K562 (cell line): ENCODE data around the gene HRH3. TPM values are rescaled to one million over a fixed set of nuclear protein-coding genes. Genes with fewer than 3 reads are reported as not detected.

Source experiments
- CREM ChIP-seq: IDR thresholded peaks from 2 replicates; pipeline ENCODE4 v1.6.1; 2014; ENCODE audit warnings: antibody characterized with exemption, low read depth
- E2F6 ChIP-seq, 2 experiments: IDR thresholded peaks; 2 replicates each; pipeline ENCODE4 v1.6.1; 2011; ENCODE audit warnings: borderline replicate concordance in 1 of 2, control low read depth in 1 of 2, low read depth in 1 of 2, low read length in 1 of 2, mild to moderate bottlenecking in 1 of 2, mixed read lengths in 1 of 2, moderate library complexity in 1 of 2; ENCODE audit not compliant: insufficient read depth in 1 of 2, insufficient read length in 1 of 2, poor library complexity in 1 of 2, severe bottlenecking in 1 of 2; ENCODE audit errors: extremely low read depth in 1 of 2
- FOSL1 ChIP-seq: fragments of 200-800 bp; sonication (Bioruptor generic); conservative IDR thresholded peaks from 2 replicates; pipeline ENCODE4 v1.6.1; 2016; ENCODE audit warnings: missing genetic modification characterization, missing compliant biosample characterization
- FOXM1 ChIP-seq, 2 experiments: fragments of 450-650 bp in 1 of 2; sonication (generic) in 1 of 2; formaldehyde crosslinking in 1 of 2; IDR thresholded peaks; 2 replicates each; pipeline versions ENCODE4 v1.6.1 to v1.9.0; 2017 to 2022; ENCODE audit warnings: low read depth in 2 of 2, mild to moderate bottlenecking in 2 of 2, missing genetic modification reagents in 1 of 2, moderate library complexity in 1 of 2
- FOXP1 ChIP-seq: sonication (generic); formaldehyde crosslinking; IDR thresholded peaks from 2 replicates; pipeline ENCODE4 v1.8.0; 2022; ENCODE audit warnings: mild to moderate bottlenecking, missing genetic modification reagents
- HBP1 ChIP-seq: fragments of 450-650 bp; formaldehyde crosslinking; IDR thresholded peaks from 2 replicates; pipeline ENCODE4 v1.4.0; 2022; ENCODE audit warnings: missing genetic modification characterization
- HDAC3 ChIP-seq: fragments of 450-650 bp; IDR thresholded peaks from 2 replicates; pipeline ENCODE4 v1.6.1; 2018; ENCODE audit warnings: borderline replicate concordance, mild to moderate bottlenecking, moderate library complexity; ENCODE audit not compliant: partially characterized antibody
- MAX ChIP-seq: sonication (generic); formaldehyde crosslinking; IDR thresholded peaks from 2 replicates; pipeline ENCODE4 v1.9.0; 2022; ENCODE audit warnings: mild to moderate bottlenecking, missing genetic modification reagents
- PHF20 ChIP-seq: fragments of 450-650 bp; IDR thresholded peaks from 2 replicates; pipeline ENCODE4 v1.6.1; 2018; ENCODE audit not compliant: partially characterized antibody
- PHF8 ChIP-seq: fragments of 200-600 bp; sonication (generic); IDR thresholded peaks from 2 replicates; pipeline ENCODE4 v1.6.1; 2012; ENCODE audit warnings: mixed run types, mild to moderate bottlenecking, inconsistent platforms, low read length, moderate library complexity, borderline replicate concordance
- TAF1 ChIP-seq: IDR thresholded peaks from 2 replicates; pipeline ENCODE4 v1.6.1; 2011; ENCODE audit warnings: mild to moderate bottlenecking, low read length, moderate library complexity; ENCODE audit not compliant: insufficient read depth, control insufficient read depth, severe bottlenecking; ENCODE audit errors: extremely low read depth
- VEZF1 ChIP-seq: fragments of 200-800 bp; sonication (Bioruptor generic); IDR thresholded peaks from 2 replicates; pipeline ENCODE4 v1.6.1; 2017; ENCODE audit warnings: missing genetic modification characterization, missing compliant biosample characterization
- WHSC1 ChIP-seq: IDR thresholded peaks from one replicate; pipeline ENCODE4 v1.6.1; 2012; ENCODE audit warnings: low read length, control low read depth, inconsistent platforms
- ZBTB7A ChIP-seq: IDR thresholded peaks from 2 replicates; pipeline ENCODE4 v1.6.1; 2011; ENCODE audit warnings: low read depth, mild to moderate bottlenecking, low read length, moderate library complexity, borderline replicate concordance; ENCODE audit not compliant: control insufficient read depth
- ZFP1 ChIP-seq: fragments of 450-650 bp; formaldehyde crosslinking; IDR thresholded peaks from 2 replicates; pipeline ENCODE4 v1.4.0; 2020; ENCODE audit warnings: mild to moderate bottlenecking, mixed read lengths
- ZNF253 ChIP-seq: fragments of 250-450 bp; sonication (Bioruptor Pico); conservative IDR thresholded peaks from 2 replicates; pipeline ENCODE4 v1.6.1; 2021; ENCODE audit warnings: mild to moderate bottlenecking
- ZNF639 ChIP-seq, 2 experiments: fragments of 200-800 bp in 1 of 2; sonication (Bioruptor generic) in 1 of 2; sonication (generic) in 1 of 2; formaldehyde crosslinking in 1 of 2; IDR thresholded peaks in 1 of 2; conservative IDR thresholded peaks in 1 of 2; 2 replicates each; pipeline versions ENCODE4 v1.5.0 to v1.6.1; 2016 to 2020; ENCODE audit warnings: missing compliant biosample characterization in 1 of 2, missing genetic modification characterization in 1 of 2, missing genetic modification reagents in 1 of 2
- ZNF77 ChIP-seq: fragments of 250-450 bp; sonication (Bioruptor Pico); IDR thresholded peaks from 2 replicates; pipeline ENCODE4 v1.5.0; 2020
- ZNF79 ChIP-seq: fragments of 250-450 bp; sonication (Bioruptor Pico); IDR thresholded peaks from 2 replicates; pipeline ENCODE4 v1.4.0; 2020; ENCODE audit warnings: low read depth, mild to moderate bottlenecking, moderate library complexity
- polyA plus RNA-seq, 8 experiments: library from polyadenylated mRNA; depleted of rRNA in 4 of 8; stranded (reverse) in 5 of 8; unstranded in 3 of 8; fragments of >200 nt; fragmentation: Nextera tagmentation in 2 of 8; fragmentation: Illumina TruSeq in 1 of 8; extraction: Ambion mirVana in 2 of 8; extraction: Trizol in 1 of 8; gene quantifications; 2 replicates each; pipeline versions ENCODE4 v1.2.1 to v1.2.3, GENCODE V29; 2011 to 2014; ENCODE audit warnings: inconsistent platforms in 1 of 8, missing spikeins in 1 of 8
- total RNA-seq, 7 experiments: library from RNA; depleted of rRNA in 6 of 7; stranded (reverse); fragments of >200 nt in 6 of 7; fragmentation: Illumina TruSeq in 2 of 7; extraction: Trizol in 2 of 7; gene quantifications; 2 replicates each; pipeline versions ENCODE4 v1.2.1 to v1.2.3, GENCODE V29; 2011 to 2021; ENCODE audit warnings: low replicate concordance in 1 of 7

HRH3 gene
- total and polyA plus RNA-seq, 9 of the 15 experiments (the other 6 are each of a cell fraction or from before 2014, with no cell fraction given) = not detected

- TF ChIP-seq PHF8 (peak; percentile 6; the same call in 1 of the 2 replicates), ZNF79 (CRISPR knock-in tag) (no peak), ZNF77 (CRISPR knock-in tag) (no peak), ZNF253 (CRISPR knock-in tag) (no peak), FOSL1 (0 out of 2 replicates have a peak, but pooled peaks have one; percentile 6), ZFP1 (CRISPR knock-in tag) (no peak), CREM (no peak), MAX (peak; percentile 12; the same call in 1 of the 2 replicates), FOXP1 (peak; percentile 57; the same call in 1 of the 2 replicates), VEZF1 (CRISPR knock-in tag) (0 out of 2 replicates have a peak, but pooled peaks have one; percentile 6), PHF20 (no peak), TAF1 (no peak), FOXM1 (IDR thresholded peaks at IDR 0.05; ENCODE audit: low read depth) (no peak), FOXM1 (CRISPR knock-in tag; IDR thresholded peaks at IDR 0.05; ENCODE audit: low read depth) (no peak), WHSC1 (no peak), ZNF639 (CRISPR knock-in tag; conservative IDR thresholded peaks at IDR 0.05 in 1 of 2, IDR thresholded peaks at IDR 0.05 in 1 of 2) (no peak), HDAC3 (no peak), ZBTB7A (peak; percentile 83; the same call in 1 of the 2 replicates), E2F6 (IDR thresholded peaks at IDR 0.05; ENCODE audit: borderline replicate concordance in 1 of 2, extremely low read depth in 1 of 2, insufficient read depth in 1 of 2, insufficient read length in 1 of 2, low read depth in 1 of 2, low read length in 1 of 2, poor library complexity in 1 of 2, severe bottlenecking in 1 of 2) (peak in 1 of 2 experiments; percentile 6), HBP1 (no peak)
Measured at GRCh38 chr20:62238569-62239277, 18.6 kb upstream of the HRH3 start (continued).
